DMS53 treated with DMSO at 0.1 percent for 48 hours (cell line): Measurements from ENCODE around the gene IGSF9B.
A peak's percentile ranks its signal among the peaks of the same experiment; 100 is the strongest.

ENCODE experiments used
- DNase-seq: peaks from one replicate; lab custom pipeline; 2025; ENCODE audit not compliant: unreplicated experiment; lab: John Stamatoyannopoulos, UW

The IGSF9B gene

DNA sequence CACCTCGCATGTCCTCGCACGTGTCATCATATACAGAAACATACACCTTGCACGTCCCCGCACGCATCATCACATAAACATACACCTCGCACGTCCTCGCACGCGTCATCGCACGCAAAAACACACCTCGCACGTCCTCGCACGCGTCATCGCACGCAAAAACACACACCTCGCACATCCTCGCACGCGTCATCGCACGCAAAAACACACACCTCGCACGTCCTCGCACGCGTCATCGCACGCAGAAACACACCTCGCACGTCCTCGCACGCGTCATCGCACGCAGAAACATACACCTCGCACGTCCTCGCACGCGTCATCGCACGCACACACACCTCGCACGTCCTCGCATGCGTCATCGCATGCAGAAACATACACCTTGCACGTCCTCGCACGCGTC lies 16.7 kb downstream of the IGSF9B start:
- DNase-seq = no peak

DNA sequence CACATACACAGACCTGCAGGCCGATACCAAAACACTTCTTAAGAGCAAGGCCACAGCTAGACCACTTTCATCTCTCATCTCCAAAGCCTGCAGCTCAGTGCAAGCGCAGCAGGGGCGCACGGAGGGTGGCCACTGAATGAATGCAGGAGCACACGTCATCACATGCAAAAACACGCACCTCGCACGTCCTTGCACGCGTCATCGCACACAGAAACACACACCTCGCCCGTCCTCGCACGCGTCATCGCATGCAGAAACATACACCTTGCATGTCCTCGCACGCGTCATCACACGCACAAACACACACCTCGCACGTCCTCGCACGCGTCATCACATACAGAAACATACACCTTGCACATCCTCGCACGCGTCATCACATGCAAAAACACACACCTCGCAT lies 17.2 kb downstream of the IGSF9B start:
- DNase-seq = no peak

DNA sequence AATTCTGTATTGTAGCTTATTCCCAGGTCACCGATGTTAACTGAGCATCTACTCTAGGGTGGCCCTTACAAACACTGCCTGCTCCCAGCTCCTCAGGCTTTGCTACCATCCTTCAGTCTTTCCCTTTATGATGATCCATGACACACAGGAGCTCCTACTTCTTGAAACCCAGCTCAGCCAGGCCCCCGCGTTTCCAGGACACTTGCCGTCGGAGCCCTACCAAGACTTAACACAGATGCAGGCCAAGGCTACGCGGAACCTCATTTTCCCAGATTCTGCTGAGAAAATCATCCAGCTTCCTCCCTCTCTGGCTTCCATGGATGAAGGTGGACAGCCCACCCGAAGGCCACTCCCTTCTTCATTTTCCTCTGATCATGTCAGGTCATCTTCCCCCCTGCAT lies 18.6 kb downstream of the IGSF9B start:
- DNase-seq = no peak

DNA sequence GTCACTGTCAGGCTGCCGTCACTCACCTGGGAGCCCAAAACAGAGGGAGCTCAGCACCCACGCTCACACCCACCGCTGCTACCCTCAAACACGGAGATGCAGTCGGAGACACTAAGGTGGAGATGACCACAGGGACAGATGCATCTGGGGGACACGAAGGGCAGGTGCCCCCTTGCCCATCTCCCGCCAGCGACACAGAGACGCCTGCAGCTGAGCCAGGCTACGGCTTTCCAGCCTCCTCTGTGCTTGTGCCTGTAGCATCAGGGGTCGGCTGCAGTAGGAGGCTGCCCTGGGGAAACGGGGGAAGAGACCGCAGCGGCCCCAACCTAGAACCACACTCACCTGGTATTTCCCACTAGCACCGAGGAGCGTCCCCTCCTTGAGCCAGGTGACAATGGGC lies 19.3 kb downstream of the IGSF9B start:
- no peak for DNase-seq

DNA sequence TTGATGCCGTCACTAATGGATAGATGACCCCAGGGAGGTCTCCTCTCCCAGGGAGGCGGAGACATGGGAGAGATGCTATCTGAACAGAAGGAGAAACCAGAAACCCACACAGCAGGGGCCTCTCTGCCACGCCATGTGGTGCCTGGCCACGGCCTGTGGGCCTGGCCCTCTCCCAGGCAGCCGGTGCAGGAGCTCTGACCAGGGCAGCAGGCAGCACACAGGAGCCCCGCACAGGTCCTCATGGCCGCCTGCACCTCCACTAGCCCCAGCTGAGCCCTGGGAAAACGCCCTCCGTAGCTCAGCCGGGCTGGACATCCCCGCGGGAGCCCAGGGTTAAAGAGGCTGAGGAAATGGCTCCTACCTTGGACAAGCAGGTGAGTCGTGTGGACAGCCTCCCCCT lies 19.8 kb downstream of the IGSF9B start:
- DNase-seq = no peak

DNA sequence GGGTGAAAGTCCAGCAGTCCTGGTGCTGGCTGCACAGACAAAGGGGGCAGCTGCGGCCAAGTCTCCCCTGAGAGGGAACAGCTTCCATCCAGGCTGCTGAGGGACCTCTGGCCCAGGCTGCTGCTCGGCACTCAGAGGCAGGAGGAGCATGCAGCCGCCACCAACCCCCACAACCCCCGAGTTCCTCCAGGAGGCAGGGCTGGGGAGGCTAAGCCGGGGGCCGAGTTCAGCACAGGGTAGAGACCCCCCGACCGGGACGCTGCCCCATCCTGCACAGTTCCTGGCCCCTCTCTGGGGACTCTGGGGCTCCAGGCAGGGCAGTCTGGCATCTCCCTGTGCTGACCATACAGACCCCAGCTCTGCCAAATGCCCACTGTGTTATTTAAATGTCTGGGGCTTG lies 20.2 kb downstream of the IGSF9B start:
- DNase-seq = no peak

DNA sequence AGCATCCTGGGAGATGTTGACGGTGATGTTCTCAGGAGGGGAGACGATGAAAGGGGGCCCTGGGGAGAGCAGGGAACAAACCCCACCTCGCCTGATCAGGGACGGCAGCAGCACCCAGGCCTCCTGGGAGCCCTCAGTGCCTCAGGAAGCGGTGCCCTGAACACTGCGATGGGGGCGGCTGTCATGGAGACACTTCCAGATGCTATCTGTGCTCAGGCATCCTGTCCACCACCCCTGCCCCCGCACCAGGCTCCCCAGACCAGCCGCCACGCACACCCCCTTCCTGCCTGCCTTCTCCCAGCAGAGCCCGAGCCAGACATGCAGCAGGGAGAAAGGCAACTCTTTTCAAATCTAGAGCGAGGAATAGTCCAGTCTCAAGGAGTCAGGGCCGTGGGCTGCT lies 20.6 kb downstream of the IGSF9B start:
- DNase-seq = no peak

DNA sequence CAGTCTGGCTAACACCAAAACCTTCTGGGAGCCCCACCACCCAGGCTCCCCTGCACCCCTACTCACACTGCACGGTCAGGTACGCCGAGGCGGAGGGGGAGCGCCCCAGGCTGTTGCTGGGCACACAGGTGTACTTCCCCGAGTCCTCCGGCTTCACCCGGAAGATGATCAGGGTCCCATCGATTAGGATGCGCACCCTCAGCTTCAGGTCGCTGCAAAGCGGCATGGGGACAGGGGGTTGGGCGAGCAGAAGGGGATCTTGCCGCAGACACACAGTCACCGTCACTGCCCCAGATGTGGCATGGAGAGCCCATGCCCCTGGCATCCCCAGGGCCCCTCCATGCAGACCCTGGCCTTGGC lies 21.2 kb downstream of the IGSF9B start:
- DNase-seq = no peak

DNA sequence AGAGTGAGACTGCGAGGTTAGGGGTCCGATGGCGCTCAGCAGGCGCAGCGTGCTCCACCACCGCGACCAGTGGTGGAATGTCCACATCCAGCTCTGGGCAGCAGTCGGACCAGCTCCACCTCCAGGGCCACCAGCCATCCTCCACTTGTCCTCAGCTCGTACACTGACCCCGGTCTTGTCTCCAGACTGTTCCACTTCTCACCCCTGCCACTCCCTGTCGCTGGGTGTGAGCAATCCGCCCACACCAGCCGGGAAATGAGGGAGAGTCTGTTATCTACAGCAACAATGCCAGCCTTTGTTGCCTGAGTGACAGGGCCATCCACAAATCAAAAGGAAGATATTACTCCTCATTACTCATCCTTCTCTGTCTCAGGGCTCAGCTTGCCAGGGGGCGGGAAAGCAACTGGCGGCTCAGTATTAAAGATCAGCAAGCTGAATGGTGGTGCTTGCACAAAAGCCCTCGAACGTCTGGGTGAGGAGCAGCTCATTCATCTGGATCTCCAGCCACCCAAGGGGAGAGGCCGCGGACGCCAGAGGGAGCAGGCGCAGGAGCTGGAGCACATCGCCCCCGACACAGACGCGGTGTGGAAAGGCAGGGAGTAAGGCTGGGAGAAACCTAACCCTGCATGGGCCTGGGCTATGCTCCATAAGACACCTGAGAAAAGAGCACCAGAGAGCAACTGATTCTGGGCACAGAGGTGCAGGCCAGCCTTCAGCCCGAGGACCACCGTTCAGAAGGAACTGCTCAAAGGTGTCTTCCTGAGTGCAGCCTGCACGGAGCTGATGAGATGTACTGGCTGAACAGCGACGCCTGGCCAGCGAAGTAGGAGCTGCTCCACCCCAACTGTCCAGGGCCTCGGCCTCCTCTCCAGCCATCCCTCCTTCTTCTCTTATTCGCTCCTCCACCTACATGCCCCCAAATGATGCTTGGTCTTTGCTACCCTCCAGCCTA lies 21.9 kb downstream of the IGSF9B start:
- DNase-seq = no peak

DNA sequence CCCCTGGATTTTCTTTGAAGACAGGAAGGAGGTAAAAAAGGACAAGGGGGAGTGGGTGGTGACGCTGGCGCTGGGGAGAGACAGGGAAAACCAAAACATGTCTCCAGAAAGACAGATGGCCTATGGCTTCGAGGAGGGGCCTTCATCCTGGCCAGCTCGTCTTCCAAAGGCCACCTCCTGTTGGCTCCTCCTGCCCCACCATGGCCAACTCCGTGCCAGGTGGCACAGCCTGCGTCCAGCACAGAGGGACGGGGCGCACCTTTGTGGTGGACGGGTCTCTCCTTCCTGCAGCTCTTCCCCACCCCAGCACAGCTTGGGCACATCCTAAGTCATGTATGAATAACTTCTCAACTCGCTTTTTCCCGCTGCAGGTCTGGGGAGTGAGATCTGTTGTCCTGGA lies 22.7 kb downstream of the IGSF9B start:
- DNase-seq = no peak

DNA sequence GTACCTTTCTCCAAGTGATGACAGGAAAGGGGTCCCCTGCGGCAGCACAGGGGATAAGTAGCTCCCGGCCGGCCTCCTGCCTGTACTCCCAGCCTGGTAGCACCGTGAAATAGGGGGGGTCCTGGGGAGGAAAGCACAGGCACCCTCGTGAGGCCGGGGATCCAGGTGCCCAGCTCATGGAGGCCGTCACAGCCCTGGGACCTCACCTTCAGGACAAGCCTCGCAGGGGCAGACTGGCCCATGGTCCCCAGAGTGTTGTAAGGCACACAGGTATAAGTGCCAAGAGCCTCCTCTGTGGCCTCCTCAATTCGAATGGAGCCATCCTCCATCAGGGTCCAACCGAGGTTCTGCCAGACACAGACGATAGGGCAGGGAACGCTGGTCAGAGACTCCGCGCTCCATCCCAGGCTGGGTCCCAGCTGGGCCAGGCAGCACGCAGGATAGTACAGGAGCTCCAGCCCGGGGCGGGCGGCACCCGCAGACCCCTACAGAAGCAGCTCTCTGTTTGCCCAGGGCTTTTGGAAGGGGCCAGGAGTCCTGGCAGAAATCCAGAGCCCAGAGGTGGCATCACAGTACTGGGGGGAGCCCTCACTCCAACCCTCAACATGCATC lies 25.2 kb downstream of the IGSF9B start:
- DNase-seq = no peak

DNA sequence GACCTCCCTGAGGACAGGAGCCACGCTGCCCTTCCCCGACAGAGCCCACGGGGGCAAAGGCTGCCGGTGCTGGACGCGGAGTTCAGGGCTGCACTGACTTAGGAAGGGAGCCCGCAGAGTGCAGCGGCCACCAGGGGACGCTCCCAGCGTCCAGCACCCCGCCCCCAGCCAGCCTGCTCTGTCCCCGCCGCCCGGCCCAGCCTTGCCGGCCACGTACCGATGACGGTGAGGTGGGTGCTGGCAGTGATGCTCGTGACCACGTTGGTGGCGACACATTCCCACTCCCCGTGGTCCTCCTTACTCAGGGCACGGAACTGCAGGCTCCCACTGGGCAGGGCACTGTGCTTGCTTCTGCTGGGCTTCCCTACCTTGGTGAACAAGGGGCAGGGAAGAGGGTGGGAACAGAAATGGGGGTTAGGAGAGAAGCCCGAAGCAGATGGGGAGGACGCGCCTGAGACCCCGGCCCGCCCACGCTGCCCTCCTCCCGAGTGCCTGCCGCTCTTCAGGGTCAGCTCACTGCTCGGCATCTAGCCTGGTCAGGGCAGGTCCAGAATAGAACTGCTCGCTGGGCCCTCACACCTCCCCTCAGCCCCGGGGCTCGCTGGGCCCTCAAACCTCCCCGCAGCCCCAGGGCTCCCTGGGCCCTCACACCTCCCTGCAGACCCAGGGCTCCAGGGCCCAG lies 25.9 kb downstream of the IGSF9B start:
- no peak for DNase-seq

DNA sequence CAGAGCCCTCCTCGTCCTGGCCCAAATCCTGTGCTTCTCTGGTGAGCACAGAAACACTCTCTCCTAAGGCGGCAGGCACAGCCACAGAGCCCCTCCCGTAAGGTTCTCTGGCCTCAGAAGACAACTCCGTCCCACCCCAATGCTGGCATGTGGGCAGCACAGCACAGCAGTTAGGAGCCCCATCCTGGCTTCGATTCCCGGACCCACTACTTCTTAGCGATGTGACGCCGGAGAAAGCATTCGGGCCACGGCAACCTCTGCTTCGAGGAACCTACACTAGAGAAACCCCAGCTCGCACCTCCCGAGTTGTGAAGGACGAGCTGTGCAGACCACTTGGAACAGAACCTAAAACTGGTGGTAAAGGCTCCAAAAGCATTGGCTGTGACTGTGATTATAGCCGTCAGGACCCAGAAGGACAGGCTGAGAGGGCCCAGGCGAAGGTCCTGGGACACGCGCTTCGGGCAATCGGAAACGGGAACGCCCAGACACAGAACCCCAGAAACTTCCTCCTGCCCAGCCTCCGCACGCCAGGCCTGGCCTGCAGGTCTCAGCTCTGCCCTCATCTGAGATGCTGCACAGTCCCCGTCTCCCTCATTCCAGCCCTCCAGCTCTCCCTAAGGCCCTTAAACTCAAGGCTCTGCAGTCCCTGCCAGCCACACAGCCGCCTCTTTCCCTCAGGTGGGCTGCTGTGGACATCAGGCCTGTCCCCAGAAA lies 26.6 kb downstream of the IGSF9B start:
- DNase-seq = no peak

DNA sequence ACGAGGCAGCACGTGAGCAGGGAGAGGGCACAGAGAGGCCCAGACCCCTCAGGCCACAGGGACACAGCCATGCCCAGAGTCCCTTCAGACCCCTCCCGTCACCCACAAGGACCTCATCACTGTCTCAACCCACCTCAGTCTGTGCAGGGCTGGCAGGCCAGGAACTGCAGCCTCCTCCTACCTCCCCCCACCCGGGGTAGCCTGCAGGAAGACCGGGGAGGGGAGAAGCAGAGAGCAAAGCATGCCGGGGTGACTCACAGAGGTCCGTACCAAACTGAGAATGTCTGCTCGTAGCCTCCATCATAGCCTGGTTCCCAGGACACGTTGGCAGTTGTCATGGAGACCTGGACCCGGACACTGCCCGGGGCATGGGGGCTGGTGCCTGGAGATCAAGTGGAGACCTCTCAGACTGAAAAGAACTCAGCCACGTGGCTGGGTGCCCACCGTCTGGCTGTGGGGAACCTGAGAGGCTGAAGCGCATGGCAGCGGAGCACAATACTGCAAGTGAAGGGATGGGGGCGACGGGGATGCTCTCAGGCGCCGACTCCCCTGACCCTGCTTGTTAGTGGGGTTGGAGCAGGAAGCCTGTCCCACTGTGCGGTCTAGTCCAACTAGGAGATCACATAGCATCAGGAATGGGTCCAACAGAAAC lies 27.2 kb downstream of the IGSF9B start:
- no peak for DNase-seq

DNA sequence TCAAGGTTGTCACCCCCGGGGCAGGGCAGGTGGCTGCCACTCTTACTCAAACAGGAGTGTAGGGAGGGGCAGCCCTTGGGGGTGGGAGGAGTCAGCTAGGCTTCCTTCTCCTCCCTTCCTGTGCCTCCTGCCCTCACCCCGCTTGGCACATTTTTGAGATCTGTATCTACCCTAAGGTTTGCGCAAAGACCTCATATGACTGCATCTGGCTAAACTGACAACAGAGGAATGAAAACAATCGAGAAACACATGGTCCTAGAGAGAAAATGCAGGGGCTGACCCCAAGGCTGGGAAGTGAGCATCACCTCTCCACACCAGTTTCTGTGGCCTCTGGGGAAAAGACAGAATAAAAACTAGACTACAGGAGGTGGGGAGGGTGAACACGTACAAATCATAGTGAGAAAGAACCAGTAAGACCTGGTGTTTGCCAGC lies 28.1 kb downstream of the IGSF9B start:
- peak; percentile 7 for DNase-seq

DNA sequence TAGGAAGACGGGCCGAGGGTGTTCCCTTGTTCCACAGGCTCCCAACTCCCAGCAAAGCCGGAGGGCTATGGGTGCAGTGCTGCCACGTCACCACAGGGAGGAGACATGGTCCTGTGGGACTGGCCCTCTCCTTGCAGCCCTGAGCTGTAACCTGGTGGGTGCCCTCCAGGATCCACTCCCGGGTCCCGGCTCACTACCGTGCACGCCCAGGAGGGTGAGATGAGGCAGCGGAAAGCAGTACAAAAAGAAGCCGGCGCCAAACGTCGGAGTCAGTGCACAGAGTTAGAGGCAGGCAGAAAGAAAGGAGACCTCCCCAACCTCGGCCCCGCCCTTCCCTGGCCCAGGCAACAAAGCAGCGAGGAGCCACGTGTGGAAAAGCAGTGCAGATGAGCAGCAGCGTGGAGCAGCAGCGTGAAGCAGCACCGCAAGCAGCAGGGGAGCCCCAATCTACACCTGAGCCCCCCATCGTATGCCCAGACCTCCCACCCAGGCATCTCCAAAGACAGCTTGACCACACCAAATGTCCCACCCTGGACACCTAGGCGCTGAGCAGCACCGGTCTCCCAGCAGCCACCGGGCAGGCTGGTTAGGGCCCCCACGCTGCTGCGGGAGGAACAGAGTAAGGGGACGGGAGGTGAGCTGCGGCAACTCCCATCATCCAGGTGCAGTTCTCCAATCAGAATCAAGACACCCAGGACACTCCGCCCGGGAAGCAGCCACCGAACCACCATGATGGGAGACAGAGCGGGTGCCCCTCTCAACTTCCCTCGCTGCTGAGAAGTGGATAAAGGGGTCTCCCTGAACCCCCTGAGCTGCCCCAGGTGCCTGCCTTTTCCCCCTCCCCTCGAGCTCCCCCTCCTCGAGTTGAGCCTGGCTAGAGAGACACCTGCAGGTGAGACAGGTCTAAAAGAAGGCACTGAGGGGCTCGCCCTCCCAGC lies 28.8 kb downstream of the IGSF9B start:
- DNase-seq = peak; percentile 79

DNA sequence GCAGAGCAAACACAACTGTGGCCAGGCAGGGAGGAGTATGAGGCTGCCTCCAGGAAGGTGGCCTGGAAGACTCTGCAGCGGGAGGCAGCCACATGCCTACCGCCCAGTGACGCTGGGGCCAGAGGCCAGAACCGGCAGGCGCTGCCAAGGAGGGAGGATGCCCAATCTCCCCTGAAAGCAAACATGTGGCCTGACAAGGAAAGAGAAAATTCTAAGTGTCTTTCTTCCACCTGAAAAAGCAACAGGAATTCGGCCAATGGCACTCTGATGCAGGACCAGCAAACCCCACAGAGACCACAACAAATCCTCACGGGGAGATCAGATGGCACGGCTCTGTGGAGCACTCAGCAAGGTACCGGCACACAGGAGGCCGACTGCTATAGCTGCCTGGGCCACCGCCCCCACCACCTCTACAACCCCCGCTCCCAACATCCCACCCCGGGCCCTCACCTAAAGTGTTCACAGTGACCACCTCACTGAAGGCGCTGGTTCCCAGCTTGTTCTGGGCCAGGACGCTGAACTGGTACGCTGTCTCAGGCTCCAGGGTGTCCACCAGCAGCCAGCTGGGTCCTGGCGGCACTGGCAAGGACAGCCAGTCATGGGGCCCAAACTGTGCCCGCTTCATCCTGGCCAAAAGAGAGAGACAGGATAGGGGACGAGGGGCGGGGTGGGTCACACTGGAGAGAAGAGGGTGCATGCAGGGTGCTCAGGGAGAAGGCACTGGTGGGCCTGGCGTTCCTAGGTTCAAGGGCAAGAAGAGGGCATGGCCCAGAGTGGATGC lies 30.1 kb downstream of the IGSF9B start:
- DNase-seq = no peak

DNA sequence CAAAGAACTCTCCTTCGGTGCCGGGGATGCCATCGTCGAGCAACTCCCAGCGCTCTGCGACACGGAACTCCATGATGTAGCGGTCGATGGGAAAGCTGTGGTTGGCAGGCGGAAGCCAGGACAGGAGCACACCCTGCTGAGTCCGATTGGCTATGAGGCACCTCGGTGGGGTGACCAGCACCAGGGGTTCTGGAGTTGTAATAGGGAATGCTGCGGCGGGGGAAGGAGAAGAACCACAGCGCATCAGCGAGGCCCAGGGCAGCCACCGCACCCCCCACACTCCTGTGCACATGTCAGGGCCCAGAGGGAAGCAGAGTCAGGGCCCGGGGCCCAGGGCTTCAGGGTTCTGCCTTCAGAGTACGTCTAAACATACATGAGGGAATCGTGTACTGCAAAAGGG lies 31.0 kb downstream of the IGSF9B start:
- no peak for DNase-seq

DNA sequence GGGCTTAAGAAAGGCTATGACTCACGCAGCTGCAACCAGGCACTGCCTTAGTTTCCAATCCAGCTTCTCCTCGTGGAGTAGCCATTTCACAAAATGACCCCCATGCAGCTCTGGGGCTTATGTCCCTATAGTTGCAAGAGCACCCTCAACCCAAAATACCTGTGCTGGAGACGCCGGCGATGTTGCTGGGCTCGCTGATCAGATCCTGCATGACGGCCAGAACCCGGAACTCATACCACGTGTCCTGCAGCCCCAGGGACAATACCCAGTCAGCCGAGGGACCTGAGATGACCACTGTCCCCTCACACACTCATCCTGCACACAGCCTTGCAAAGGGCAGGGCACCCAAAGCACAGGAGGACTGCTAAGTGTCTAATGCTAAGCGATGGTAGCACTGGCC lies 32.1 kb downstream of the IGSF9B start:
- no peak for DNase-seq
